ENCODE data around the gene TIAM1. TPM values are rescaled to one million over a fixed set of nuclear protein-coding genes. Genes with fewer than 3 reads are reported as not detected.

TIAM1 gene
- total RNA-seq, 1 experiment from 2014 or later: 7.8 TPM

DNA sequence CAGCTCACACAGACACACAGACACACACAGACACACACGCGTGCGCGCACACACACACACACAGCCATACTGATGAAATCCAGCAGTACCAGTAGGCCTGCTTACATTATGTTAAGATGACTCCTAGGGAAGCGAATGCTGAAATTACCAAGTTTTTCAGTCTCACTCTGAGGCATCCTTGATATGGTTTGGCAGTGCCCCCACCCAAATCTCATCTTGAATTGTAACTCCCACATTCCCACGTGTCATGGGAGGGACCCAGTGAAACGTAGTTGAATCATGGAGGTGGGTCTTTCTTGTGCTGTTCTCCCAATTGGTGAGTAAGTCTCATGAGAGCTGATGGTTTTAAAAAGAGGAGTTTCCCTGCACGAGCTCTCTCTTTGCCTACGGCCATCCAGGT, 64.1 kb downstream of the TIAM1 start:
- Histone ChIP-seq H3K27me3 (replicated peaks) (no peaks in the 10 kb centered on the region), H3K9me3 (replicated peaks) (no peaks in the 10 kb centered on the region), H3K36me3 (no peaks in the 10 kb centered on the region), H3K27ac (no peak overlapping the region), H3K4me1 (replicated peaks) (peaks cover 42% of the 10 kb centered on the region), H3K4me3 (no peak overlapping the region)
- no peak for DNase-seq (ENCODE audit: low read depth in 1 of 2, low spot score in 2 of 2)

DNA sequence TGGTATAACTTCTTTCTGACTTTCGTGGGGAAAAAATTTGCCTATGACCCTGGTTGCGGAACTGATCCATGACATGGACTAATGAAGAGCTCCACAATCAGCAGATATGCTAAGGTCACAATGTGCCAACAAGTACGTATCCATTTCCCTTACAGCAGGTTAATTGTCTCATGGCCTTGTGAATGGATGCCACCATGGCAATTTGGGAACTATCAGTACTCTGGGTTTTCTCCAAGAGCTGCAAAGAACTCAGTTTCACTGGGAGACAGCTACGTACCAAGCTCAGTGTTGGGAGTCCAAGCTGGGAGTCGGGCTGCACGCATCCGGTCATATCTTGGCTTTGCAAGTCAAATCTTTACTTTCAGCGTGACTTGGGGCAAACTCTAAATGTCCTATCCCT, 64.8 kb downstream of the TIAM1 start:
- no peaks in the 10 kb centered on the region for H3K27me3 ChIP-seq (replicated peaks)
- no peaks in the 10 kb centered on the region for H3K36me3 ChIP-seq
- no peaks in the 10 kb centered on the region for H3K9me3 ChIP-seq (replicated peaks)
- no peak overlapping the region for H3K27ac ChIP-seq
- no peak for DNase-seq (ENCODE audit: low read depth in 1 of 2, low spot score in 2 of 2)
- no peak overlapping the region for H3K4me3 ChIP-seq
- peaks cover 34% of the 10 kb centered on the region for H3K4me1 ChIP-seq (replicated peaks)

DNA sequence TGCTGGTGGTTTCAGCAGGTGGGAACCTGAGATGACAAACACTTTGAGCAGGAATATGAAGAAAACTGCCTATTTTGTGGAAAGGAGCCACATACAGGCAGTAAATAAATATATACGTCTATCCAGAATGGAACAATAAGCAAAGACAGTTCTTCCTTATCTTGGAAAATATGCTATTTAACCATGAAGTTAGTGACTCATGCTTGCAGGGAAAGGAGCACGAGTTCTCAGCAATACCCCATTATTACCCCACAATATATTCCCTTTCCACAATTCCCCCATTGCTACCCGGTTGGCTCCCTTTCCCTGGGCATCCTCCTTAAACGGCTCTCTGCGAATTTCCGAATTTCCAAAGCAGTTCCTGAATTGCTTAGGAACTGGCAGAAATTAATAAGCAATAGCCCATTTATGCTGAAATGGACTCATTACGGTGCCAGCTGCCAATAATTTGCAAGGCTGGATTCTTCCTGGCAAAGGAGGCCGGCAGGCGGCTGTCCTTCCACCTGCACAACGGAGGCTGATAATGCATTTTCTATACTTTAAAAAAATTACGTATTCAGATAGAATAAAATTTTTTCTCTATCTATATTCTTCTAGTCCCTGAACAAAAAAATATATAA, 65.4 kb downstream of the TIAM1 start:
- H3K27ac ChIP-seq: no peak overlapping the region
- no peaks in the 10 kb centered on the region for H3K36me3 ChIP-seq
- no peak for DNase-seq (ENCODE audit: low read depth in 1 of 2, low spot score in 2 of 2)
- H3K4me1 ChIP-seq (replicated peaks): peaks cover 28% of the 10 kb centered on the region
- H3K27me3 ChIP-seq (replicated peaks): no peaks in the 10 kb centered on the region
- no peak overlapping the region for H3K4me3 ChIP-seq
- H3K9me3 ChIP-seq (replicated peaks): no peaks in the 10 kb centered on the region

- H3K27ac ChIP-seq: no peak overlapping the region
- peaks cover 11% of the 10 kb centered on the region for H3K4me1 ChIP-seq (replicated peaks)
- no peaks in the 10 kb centered on the region for H3K9me3 ChIP-seq (replicated peaks)
- H3K27me3 ChIP-seq (replicated peaks): no peaks in the 10 kb centered on the region
- no peak for DNase-seq (ENCODE audit: low read depth in 1 of 2, low spot score in 2 of 2)
- no peak overlapping the region for H3K4me3 ChIP-seq
- no peaks in the 10 kb centered on the region for H3K36me3 ChIP-seq
Observed at GRCh38 chr21:31276663-31277062, 67.4 kb downstream of the TIAM1 start.

DNA sequence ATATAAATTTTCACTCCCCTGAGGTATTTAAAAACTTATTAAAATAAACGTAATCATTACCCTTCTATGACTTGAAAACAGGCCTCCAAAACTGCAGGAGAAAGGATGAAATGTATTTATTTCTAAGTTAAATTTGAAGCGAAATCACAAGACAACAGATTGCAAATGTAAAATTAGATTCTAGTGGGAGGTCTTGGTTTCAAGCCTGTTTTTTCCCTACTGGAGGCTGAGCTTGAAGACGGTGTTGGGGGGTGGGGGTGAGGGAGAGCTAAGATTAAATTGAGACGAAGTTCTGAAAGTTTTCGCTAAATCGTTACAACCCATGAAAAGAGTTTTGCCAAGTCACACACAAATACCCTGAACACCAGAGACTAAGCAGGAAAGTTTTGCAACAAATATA, 68.2 kb downstream of the TIAM1 start:
- H3K9me3 ChIP-seq (replicated peaks): no peaks in the 10 kb centered on the region
- no peak overlapping the region for H3K4me3 ChIP-seq
- H3K27me3 ChIP-seq (replicated peaks): no peaks in the 10 kb centered on the region
- DNase-seq (ENCODE audit: low read depth in 1 of 2, low spot score in 2 of 2): no peak
- H3K27ac ChIP-seq: no peak overlapping the region
- no peaks in the 10 kb centered on the region for H3K36me3 ChIP-seq
- H3K4me1 ChIP-seq (replicated peaks): peaks cover 7% of the 10 kb centered on the region; the same call in 1 of the 2 replicates

DNA sequence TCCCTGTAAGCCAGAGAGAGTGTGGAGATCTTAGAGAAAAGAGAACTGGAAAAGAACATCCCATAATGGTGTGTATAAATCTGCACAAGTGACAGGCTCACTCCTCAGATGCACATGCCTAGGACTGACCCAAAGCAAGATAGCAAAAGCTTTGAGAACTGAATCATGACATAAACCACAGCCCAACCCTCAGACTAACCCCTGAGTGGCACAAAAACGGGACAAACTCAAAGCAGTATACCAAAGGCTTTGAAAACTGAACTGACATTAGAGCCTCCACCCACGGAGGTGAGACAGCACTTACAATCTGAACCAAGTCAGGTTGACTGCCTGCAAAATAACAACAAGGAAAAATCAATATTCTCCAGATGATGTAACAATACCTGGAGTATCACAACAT, 70.8 kb downstream of the TIAM1 start:
- Histone ChIP-seq H3K27ac (no peak overlapping the region), H3K36me3 (no peaks in the 10 kb centered on the region), H3K4me3 (no peak overlapping the region), H3K4me1 (replicated peaks) (peaks cover 2% of the 10 kb centered on the region; the same call in 1 of the 2 replicates), H3K9me3 (replicated peaks) (no peaks in the 10 kb centered on the region), H3K27me3 (replicated peaks) (no peaks in the 10 kb centered on the region)
- no peak for DNase-seq (ENCODE audit: low read depth in 1 of 2, low spot score in 2 of 2)

GRCh38 chr21:31268090-31268489, 76.0 kb downstream of the TIAM1 start:
- no peak for DNase-seq (ENCODE audit: low read depth in 1 of 2, low spot score in 2 of 2)
- no peak overlapping the region for H3K27ac ChIP-seq
- no peaks in the 10 kb centered on the region for H3K9me3 ChIP-seq (replicated peaks)
- H3K27me3 ChIP-seq (replicated peaks): no peaks in the 10 kb centered on the region
- H3K36me3 ChIP-seq: no peaks in the 10 kb centered on the region
- H3K4me1 ChIP-seq (replicated peaks): no peaks in the 10 kb centered on the region
- no peak overlapping the region for H3K4me3 ChIP-seq

GRCh38 chr21:31267644-31268043, 76.4 kb downstream of the TIAM1 start:
- no peaks in the 10 kb centered on the region for H3K9me3 ChIP-seq (replicated peaks)
- no peak for DNase-seq (ENCODE audit: low read depth in 1 of 2, low spot score in 2 of 2)

DNA sequence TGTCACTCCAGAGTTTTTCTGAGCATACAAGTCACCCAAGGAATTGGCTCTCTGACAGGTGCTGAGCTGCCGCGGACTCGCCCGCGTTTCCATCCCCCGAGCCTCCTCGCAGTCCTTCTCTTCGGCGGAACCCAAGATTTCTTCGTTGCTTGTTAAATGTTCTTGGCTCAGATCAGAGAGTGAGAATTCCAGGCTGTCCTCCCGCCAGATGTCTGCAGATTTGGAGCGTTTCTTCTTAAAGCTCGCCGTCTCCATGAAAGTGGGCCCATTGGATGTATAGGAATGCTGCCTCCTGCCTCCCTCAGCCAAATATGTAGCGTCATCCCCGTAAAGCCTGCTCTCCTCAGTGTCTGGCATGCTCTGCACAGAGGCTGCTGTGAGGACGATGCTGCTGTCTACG, 77.8 kb downstream of the TIAM1 start:
- Histone ChIP-seq H3K4me3 (no peak overlapping the region), H3K36me3 (no peaks in the 10 kb centered on the region), H3K9me3 (replicated peaks) (no peaks in the 10 kb centered on the region), H3K27ac (no peak overlapping the region), H3K27me3 (replicated peaks) (no peaks in the 10 kb centered on the region), H3K4me1 (replicated peaks) (no peaks in the 10 kb centered on the region)
- DNase-seq (ENCODE audit: low read depth in 1 of 2, low spot score in 2 of 2): no peak

More at GRCh38 chr21:31267644-31268043, 76.4 kb downstream of the TIAM1 start:
- Histone ChIP-seq H3K4me3 (no peak overlapping the region), H3K36me3 (no peaks in the 10 kb centered on the region), H3K27ac (no peak overlapping the region), H3K27me3 (replicated peaks) (no peaks in the 10 kb centered on the region), H3K4me1 (replicated peaks) (no peaks in the 10 kb centered on the region)

DNA sequence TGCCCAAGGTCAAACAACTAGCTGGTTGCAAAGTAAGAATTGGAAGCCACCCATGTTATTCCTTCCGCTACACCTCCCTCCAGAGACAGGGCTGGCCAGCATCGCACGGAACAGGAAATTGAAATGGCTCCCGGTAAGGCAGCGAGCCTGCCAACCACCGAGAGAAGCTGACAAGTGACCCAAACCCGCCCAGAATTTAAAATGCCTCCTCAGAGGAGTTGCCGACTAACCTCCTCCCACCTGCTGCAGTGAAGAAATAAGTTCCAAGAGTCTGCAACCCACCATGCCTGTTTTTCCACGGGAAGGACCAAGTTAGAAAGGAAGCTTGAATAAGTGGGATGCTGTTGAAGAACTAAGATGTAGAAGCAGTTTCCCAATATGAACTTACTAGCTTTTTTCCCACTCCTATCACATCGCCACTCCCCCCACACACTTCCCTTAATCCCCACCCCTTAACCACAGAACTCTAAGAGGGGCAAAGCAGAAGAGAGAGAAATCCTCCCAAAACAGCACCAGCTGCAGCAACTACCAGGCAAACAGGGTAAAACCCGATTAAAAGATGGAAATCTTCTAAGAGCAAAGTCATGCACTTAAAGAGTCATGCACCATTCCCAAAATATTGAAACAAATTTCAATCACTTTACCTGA, 78.6 kb downstream of the TIAM1 start:
- H3K27me3 ChIP-seq (replicated peaks): no peaks in the 10 kb centered on the region
- H3K9me3 ChIP-seq (replicated peaks): no peaks in the 10 kb centered on the region
- no peak overlapping the region for H3K4me3 ChIP-seq
- no peaks in the 10 kb centered on the region for H3K36me3 ChIP-seq
- no peak overlapping the region for H3K27ac ChIP-seq
- DNase-seq (ENCODE audit: low read depth in 1 of 2, low spot score in 2 of 2): no peak
- H3K4me1 ChIP-seq (replicated peaks): 0 out of 2 replicates have a peak, but pooled peaks cover 5% of the 10 kb centered on the region

- H3K4me1 ChIP-seq (replicated peaks): 0 out of 2 replicates have a peak, but pooled peaks cover 5% of the 10 kb centered on the region
- no peak overlapping the region for H3K27ac ChIP-seq
- H3K4me3 ChIP-seq: no peak overlapping the region
- DNase-seq (ENCODE audit: low read depth in 1 of 2, low spot score in 2 of 2): no peak
- H3K27me3 ChIP-seq (replicated peaks): no peaks in the 10 kb centered on the region
- H3K36me3 ChIP-seq: no peaks in the 10 kb centered on the region
- H3K9me3 ChIP-seq (replicated peaks): no peaks in the 10 kb centered on the region
Observed at GRCh38 chr21:31264574-31264973, 79.5 kb downstream of the TIAM1 start.

DNA sequence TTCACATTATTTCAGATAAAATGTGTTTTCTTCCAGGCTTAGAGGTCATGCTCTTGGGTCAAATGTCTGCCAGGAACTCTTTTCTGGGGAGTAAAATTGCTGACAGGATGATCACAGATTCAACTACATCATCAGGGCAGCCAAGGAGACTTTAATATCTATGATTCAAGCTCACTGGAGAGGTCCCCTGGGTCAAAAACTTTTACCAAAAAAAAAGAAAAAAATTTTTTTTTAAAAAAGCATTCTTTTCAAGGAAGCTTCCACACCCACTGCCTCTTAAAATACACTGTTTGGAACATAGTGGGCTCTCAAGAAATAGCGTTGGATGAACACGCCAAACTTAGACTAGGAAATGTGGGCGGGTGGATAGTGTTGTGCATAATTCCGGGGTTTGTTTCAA, 81.3 kb downstream of the TIAM1 start:
- no peak for DNase-seq (ENCODE audit: low read depth in 1 of 2, low spot score in 2 of 2)
- no peak overlapping the region for H3K4me3 ChIP-seq
- no peaks in the 10 kb centered on the region for H3K27me3 ChIP-seq (replicated peaks)
- no peaks in the 10 kb centered on the region for H3K9me3 ChIP-seq (replicated peaks)
- no peaks in the 10 kb centered on the region for H3K36me3 ChIP-seq
- H3K4me1 ChIP-seq (replicated peaks): 0 out of 2 replicates have a peak, but pooled peaks cover 5% of the 10 kb centered on the region
- H3K27ac ChIP-seq: no peak overlapping the region

DNA sequence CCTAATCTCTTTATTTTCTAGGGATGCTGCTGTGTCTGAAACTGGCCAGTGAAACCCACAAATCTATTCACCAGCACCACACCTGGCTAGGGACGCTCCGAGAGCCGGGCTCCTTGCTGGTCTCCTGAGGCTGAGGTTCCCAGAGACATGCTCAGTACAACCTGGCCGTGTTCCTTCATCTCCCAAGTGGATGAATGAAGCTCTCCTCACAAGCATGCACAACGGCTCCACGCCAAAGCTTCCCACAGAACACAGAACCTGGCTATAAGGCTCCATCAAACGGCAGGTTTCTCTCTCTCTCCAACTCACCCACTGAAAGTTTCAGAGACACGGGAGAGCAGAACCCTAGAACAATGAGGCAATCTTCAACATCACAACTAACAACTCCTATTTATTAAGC, 82.3 kb downstream of the TIAM1 start:
- 0 out of 2 replicates have a peak, but pooled peaks cover 5% of the 10 kb centered on the region for H3K4me1 ChIP-seq (replicated peaks)
- H3K9me3 ChIP-seq (replicated peaks): no peaks in the 10 kb centered on the region
- no peaks in the 10 kb centered on the region for H3K36me3 ChIP-seq
- H3K27me3 ChIP-seq (replicated peaks): no peaks in the 10 kb centered on the region
- H3K4me3 ChIP-seq: no peak overlapping the region
- no peak for DNase-seq (ENCODE audit: low read depth in 1 of 2, low spot score in 2 of 2)
- H3K27ac ChIP-seq: no peak overlapping the region

DNA sequence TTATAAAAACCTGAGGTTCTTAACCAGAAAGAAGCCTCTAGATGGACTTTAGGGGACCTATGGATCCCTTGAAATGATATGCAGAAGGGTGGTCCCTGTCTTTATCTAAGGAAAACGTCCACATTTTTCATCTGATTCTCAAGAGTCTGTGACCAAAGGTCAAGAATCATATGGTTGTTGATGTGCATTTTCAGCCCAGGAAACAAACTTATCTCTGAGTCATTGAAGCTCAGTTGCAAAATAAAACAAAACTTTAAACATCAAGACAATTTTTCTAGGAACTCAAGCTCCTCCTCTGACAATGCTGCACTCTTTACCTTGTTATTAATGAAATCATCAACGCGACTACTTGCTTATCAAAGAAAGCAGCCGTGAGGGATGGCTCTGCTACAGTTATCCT, 83.3 kb downstream of the TIAM1 start:
- H3K27me3 ChIP-seq (replicated peaks): no peaks in the 10 kb centered on the region
- DNase-seq (ENCODE audit: low read depth in 1 of 2, low spot score in 2 of 2): no peak

More for the DNA sequence above, 83.3 kb downstream of the TIAM1 start:
- Histone ChIP-seq H3K4me1 (replicated peaks) (0 out of 2 replicates have a peak, but pooled peaks cover 5% of the 10 kb centered on the region), H3K4me3 (no peak overlapping the region), H3K27ac (no peak overlapping the region), H3K9me3 (replicated peaks) (no peaks in the 10 kb centered on the region), H3K36me3 (no peaks in the 10 kb centered on the region)
